Chondrocyte (in vitro differentiated cells): Measurements from ENCODE around the gene HELZ. TPM values are rescaled to one million over a fixed set of nuclear protein-coding genes. Genes with fewer than 3 reads are reported as not detected.

Experiments used
- DNase-seq: peaks from one replicate; pipeline ENCODE4 v3.0.0; 2021; ENCODE audit warnings: mixed read lengths, low spot score
- H3K27ac Mint-ChIP-seq: one replicate; pipeline ENCODE4 v1.8.0; 2021; ENCODE audit warnings: mild to moderate bottlenecking, moderate library complexity, mixed read lengths; ENCODE audit not compliant: unreplicated experiment
- H3K27me3 Mint-ChIP-seq: 2 replicates; pipeline ENCODE4 v1.8.0; 2021; ENCODE audit warnings: low read depth, mixed read lengths
- H3K36me3 Mint-ChIP-seq: 2 replicates; pipeline ENCODE4 v1.8.0; 2021; ENCODE audit warnings: low read depth, mixed read lengths
- H3K4me1 Mint-ChIP-seq: 2 replicates; pipeline ENCODE4 v1.8.0; 2021; ENCODE audit warnings: low read depth, mild to moderate bottlenecking, mixed read lengths
- H3K4me3 Mint-ChIP-seq: one replicate; pipeline ENCODE4 v1.8.0; 2021; ENCODE audit warnings: mild to moderate bottlenecking, moderate library complexity, mixed read lengths; ENCODE audit not compliant: unreplicated experiment
- H3K9me3 Mint-ChIP-seq: 2 replicates; pipeline ENCODE4 v1.8.0; 2021; ENCODE audit warnings: low read depth, mixed read lengths
- total RNA-seq: library from RNA; stranded (reverse); gene quantifications from 3 replicates; pipeline ENCODE4 v1.2.1, GENCODE V29; 2021
- TF ChIP-seq, protein P1 (sequence below): fragments of 200-600 bp; sonication (generic); IDR thresholded peaks from 2 replicates; pipeline ENCODE4 v1.5.0; 2021; ENCODE audit warnings: antibody characterized with exemption, mild to moderate bottlenecking, moderate library complexity

Gene HELZ
- total RNA-seq, 1 donor from 2014 or later: 55.8 TPM

GRCh38 chr17:67218385-67218950 lies 26.5 kb downstream of the HELZ start:
- Mint-ChIP-seq H3K4me3 (no peak overlapping the region), H3K27ac (no peak overlapping the region), H3K9me3 (no peaks in the 10 kb centered on the region), H3K36me3 (peaks cover 14% of the 10 kb centered on the region), H3K4me1 (peaks cover 27% of the 10 kb centered on the region), H3K27me3 (no peaks in the 10 kb centered on the region)
- DNase-seq: no peak
- TF ChIP-seq, protein P1, sequence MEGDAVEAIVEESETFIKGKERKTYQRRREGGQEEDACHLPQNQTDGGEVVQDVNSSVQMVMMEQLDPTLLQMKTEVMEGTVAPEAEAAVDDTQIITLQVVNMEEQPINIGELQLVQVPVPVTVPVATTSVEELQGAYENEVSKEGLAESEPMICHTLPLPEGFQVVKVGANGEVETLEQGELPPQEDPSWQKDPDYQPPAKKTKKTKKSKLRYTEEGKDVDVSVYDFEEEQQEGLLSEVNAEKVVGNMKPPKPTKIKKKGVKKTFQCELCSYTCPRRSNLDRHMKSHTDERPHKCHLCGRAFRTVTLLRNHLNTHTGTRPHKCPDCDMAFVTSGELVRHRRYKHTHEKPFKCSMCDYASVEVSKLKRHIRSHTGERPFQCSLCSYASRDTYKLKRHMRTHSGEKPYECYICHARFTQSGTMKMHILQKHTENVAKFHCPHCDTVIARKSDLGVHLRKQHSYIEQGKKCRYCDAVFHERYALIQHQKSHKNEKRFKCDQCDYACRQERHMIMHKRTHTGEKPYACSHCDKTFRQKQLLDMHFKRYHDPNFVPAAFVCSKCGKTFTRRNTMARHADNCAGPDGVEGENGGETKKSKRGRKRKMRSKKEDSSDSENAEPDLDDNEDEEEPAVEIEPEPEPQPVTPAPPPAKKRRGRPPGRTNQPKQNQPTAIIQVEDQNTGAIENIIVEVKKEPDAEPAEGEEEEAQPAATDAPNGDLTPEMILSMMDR: no peak

DNA sequence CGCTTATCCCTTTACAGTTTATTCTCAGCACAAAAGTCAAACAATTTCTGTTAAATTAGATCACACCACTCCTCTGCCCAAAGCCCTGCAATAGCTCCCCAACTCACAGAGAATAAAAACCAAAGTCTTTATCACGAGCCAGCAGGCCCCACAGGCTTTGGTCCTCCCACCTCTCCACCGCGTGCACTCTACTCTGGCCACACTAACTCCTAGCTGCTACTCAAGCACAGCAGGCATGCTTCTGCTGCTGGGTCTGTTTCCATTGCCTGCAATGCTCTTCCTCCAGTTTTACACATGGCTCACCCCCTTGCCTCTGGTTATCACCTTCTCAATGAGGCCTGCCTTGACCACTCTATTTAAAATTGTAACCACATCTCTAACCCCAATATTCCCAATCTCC lies 27.6 kb downstream of the HELZ start:
- Mint-ChIP-seq H3K9me3 (no peaks in the 10 kb centered on the region), H3K4me1 (peaks cover 37% of the 10 kb centered on the region), H3K27ac (no peak overlapping the region), H3K4me3 (no peak overlapping the region), H3K36me3 (peaks cover 14% of the 10 kb centered on the region), H3K27me3 (no peaks in the 10 kb centered on the region)
- TF ChIP-seq, protein P1: no peak
- no peak for DNase-seq

DNA sequence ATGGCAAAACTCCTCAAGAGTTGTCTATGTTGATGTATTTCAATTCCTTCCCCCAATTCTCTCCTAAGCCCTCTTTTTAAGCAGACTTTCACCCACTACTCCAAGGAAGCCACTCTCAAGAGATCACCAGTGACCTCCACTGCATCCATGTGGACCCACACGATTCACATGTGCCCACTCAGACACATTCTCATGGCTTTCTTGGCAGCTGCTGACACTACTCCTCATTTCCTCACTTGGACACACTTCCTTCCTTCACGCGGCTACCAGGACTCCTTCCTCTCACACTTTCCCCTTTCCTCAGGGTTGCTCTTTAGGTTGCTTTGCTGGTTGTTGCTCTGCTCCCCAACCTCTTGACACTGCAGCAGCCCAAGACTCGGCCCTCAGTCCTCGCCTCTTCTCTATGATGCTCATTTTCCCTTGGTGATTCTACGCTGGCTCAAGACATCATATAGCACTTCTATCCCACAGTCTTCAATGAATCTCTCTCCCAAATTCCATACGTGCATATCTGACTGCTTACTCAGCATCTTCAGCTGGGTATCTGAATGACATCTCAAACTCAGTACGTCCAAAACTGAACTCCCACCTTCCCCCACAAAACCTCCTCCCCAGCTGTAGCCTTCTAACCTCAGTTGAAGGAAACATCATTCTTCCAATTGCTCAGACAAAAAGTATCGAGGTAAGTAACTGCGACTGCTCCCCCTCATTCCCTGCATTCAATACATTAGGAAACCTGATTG lies 28.2 kb downstream of the HELZ start:
- TF ChIP-seq, protein P1: no peak
- peaks cover 15% of the 10 kb centered on the region for H3K36me3 Mint-ChIP-seq
- peaks cover 43% of the 10 kb centered on the region for H3K4me1 Mint-ChIP-seq
- no peak for DNase-seq
- H3K9me3 Mint-ChIP-seq: no peaks in the 10 kb centered on the region
- H3K4me3 Mint-ChIP-seq: no peak overlapping the region
- H3K27me3 Mint-ChIP-seq: no peaks in the 10 kb centered on the region
- H3K27ac Mint-ChIP-seq: no peak overlapping the region

DNA sequence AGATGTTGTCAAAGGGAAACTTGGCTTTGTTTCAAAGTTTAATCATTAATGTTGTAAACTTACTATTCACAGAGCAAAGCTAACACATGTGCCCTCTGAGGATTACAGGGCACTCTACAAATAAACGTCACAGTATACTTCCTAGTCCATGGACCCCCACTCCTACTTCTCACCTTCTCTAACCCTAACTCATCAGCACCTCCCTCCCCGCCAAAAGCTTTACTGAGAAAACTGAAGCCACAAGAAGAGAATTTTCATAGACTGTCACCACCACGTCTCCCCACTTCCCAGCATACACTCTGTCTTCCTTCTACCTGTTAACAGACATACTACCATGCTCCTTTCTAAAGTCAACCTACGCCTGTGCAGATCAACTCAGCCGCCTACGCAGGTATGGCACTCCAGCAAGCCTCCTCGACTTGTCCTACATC lies 29.0 kb downstream of the HELZ start:
- Mint-ChIP-seq H3K27ac (no peak overlapping the region), H3K4me1 (peaks cover 40% of the 10 kb centered on the region), H3K36me3 (peaks cover 16% of the 10 kb centered on the region), H3K9me3 (no peaks in the 10 kb centered on the region), H3K27me3 (no peaks in the 10 kb centered on the region), H3K4me3 (no peak overlapping the region)
- no peak for DNase-seq
- TF ChIP-seq, protein P1: no peak

DNA sequence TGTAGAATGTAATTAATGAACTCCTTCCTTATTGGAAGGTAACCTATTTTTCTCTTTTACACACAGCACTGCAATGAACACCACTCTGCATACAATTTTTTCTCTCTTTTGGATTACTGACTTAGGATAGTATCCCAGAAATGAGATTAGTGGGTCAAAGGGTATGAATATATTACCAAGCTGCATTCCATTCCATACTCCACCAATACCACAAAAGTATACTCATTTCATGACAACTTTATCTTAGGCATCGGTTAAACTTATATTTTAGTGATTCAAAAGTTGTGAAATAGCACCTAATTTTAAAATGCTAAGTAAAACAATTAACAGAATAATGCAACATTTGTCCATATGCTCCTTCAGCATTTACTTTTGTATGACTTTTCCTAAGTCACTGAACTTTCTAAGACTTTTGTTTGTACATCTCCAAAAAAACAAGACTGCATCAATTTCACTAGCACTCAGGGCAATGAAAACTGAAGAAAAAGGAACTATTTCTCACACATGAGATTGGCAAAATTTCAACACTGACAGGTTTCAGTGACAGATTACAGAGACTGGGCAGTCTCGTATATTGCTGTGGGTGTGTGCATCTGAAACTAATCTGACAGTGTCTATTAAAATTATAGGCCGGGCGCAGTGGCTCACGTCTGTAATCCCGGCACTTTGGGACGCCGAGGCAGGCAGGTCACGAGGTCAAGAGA lies 32.1 kb downstream of the HELZ start:
- Mint-ChIP-seq H3K9me3 (no peaks in the 10 kb centered on the region), H3K4me3 (no peak overlapping the region), H3K27ac (peak overlapping the region; percentile 67), H3K36me3 (peaks cover 10% of the 10 kb centered on the region), H3K4me1 (peaks cover 25% of the 10 kb centered on the region), H3K27me3 (no peaks in the 10 kb centered on the region)
- TF ChIP-seq, protein P1: no peak
- no peak for DNase-seq
